SIG-M5 treated with dmso at 0.1 percent for 504 hours (cell line): ENCODE data around the gene TMEM165.
A peak's percentile ranks its signal among the peaks of the same experiment; 100 is the strongest.

Experiments
- DNase-seq: peaks from one replicate; lab custom pipeline; 2025; ENCODE audit not compliant: unreplicated experiment; lab: John Stamatoyannopoulos, UW

Gene TMEM165

DNA sequence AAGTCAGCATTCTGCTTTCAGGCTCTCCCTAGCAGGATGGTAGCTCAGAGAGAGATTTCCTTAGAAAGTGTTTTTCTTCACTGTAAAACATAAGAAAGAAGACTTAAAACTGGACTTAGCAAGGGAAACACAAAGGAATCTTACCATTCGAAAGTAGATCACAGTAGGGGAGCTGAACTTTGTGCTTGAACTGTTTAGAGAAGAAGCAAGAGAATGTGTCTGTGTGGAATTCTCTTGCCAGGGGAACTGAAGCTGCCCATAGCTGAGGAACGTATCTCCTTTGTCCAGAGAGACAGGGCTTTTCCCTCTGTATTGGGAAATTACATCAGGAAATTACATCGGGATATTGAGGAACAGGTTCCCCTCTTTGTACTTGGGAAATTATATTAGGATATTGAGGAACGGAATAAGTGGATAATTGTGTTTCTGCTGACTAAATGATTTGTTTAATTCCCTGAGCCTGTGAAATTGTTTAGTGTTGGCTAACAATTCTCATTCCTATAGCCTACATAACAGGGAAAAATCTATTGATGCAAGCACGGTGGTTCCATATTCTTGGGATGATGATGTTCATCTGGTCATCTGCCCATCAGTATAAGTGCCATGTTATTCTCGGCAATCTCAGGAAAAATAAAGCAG is 28.6 kb upstream of the TMEM165 start:
- DNase-seq, result no peak

DNA sequence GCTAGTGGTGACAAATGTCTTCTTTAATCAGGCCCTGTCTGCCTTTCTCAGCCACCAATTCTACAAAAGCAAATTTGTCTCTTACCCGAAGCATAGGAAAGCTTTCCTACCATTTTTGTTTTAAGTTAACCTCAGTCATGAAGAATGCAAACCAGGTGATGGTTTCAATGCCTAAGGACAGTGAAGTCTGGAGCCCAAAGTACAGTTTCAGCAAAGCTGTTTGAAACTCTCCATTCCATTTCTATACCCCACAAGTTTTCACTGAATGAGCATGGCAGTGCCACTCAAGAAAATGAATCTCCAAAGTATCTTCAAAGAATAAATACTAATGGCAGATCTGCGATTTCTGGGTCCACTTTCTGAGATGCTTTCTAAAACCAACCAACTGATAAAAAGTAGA is 25.8 kb upstream of the TMEM165 start:
- DNase-seq, result no peak

DNA sequence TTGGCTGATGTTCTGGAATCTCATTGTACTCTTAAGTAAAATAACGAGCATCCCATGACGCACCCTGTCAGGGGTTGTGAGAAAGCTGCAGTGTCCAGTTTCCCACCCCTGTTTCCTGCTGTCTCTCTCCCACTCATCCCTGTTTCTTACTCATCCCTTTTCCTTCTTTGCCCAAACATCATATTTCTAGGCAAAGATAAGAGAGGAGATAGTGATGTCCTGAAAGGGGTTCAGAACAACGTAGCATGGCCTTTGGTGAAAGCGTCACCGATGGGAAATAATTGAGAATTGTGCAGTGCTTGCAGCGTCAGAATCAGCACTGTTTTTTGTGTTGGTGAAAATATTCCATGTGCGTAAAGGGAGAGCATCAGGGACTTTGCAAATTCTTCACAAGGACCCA is 23.5 kb upstream of the TMEM165 start:
- DNase-seq, result no peak

DNA sequence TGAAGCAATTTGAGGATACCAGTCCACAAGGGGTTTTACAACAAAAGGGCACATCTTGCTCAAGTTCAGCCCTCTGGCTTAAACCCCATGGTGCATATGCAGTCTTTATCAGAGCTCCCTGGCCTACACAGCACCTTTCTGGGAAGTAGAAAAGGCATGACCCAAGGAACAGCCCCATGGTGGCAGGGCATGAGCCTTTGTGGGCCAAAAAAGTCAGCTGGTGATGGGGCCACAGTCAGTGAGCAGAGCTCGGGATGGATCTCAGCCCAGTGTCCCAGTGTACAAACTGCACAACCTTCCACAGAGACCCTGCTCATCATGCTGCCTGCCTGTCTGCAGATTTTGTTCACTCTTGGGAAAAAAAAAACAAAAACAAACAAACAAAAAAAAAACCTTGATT is 22.3 kb upstream of the TMEM165 start:
- no peak for DNase-seq

DNA sequence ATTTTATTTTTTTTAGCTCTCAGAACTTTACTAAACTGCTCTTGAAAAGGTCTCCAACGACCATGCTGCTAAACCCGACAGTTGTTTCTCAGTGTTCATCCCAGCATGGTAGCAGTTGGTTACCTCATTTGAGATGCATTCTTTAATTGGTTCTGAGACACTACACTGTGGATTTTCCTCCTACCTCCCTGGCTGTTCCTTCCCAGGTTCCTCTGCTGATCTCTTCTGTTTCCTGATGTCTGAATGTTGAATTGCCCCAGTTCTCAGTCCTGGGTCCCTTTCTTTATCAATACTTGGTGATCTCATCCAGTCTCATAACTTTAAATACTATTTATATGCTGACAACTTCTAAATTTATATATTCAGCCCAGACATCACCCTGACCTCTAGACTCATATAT is 19.1 kb upstream of the TMEM165 start:
- DNase-seq, result no peak

DNA sequence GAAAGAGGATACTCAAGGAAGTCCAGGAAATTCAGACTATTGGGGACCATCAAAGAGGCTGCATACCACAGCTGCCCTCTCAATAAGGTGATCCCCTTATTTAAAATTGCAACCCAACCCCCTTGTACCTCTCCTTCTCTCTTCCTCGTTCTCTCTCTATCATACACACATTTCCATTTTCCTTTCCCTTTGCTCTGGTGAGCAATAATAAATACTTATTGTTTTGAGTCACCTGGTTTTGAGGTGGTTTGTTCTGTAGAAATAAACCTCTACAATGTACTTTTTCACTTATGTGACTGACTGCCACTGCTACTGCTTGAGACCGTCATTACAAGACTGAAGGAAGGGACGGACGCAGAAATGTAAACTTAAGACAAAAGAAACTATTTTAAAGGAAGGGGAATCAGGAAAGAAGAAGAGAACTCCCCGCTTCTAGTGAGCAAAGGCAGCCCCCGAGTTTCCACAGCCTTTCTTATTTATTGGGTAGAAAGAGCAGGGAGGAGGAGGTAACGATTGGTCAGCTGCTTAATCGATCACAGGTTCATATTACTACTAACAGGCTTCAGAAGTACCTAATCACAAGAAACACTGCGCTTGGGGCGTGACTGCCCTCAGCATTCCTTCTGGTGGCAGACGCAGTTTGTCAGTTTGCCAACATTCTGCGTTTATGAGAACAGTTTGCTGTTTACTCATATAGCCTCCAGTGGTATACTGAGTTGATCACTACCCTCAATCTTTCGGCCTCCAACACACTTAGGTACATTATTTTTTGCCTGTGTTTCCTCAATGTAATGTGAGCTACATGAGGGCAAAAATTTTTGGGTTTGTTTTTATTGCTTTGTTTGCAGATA is 16.9 kb upstream of the TMEM165 start:
- DNase-seq, result no peak

DNA sequence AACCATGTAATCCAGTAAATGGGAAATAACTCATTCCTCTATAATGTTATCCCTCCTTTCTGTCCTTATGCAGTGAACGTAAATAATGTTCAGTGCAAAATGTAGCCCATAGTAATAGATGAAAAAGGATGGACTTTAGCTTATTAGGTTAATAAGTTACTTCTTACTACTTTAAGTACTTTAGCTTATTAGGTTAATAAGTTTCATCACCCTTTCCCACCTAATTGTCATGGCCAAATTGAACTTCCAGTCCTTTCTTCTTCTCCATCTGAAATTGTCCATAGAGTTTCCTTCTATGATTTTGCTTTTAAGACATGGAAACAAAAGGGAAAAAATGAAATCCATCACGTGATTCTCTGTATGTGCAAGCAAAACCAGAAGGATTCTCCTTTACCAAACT is 15.2 kb upstream of the TMEM165 start:
- DNase-seq, result no peak

DNA sequence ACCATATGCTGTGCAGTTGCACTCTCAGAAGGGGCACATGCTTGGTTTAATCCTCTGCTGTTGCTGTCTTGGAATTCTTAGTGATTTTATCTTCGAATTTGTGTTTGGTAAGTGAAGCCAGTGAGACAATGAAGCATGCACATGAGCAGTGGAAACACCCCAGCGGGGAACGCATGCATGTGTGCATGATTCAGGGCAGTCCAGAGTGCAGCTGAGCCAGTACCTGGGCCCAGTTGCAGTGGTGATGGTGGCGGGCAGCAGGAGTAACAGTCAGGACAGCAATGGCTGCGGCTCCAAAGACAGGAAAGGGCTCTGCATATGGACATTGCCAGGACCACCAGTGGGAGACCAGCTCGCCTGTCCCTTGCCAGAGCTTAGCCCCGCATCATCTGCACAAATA is 14.3 kb upstream of the TMEM165 start:
- no peak for DNase-seq

DNA sequence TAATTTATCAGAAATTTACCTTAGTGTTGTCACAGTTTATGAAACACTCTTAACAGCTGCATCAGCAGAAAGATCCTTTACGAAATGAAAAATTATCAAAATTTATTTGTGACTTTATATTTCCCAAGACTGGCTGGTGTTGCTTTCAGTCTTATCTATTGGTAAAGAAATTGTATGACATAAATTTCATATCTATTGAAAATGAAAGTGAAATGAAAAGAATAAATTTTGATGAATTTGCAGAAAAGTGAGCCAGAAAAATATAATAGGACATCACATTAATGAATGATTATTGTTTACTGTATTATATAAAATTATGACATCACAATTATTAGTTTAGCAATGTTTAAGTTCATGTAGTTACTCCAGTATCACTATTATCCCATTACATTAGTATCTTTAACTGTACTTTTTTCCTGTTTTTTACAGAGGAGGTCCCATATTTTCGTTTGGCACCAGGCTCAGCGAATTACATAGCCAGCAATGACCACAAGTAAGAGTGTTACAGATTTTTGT is 13.2 kb upstream of the TMEM165 start:
- no peak for DNase-seq

DNA sequence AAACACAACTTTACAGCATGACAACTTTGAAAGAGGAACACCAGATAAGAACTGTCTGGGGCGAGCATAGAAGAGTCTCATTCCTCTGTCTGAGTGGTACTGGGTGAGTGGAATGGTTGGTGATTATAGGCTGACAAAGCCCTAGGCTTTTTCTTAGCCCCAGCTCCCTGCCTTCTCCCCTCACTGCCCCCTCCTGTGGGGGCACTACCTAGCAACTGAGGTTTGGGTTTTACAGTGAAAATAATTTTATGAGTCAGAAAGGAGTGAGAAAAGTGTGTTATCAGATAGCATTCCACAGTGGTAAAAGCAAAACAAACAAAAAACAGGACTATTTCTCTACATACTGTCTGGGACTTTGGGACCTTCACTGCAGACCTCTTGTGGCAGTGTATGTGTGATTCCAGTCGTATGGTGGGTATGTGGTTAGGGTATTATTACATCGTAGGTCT is 10.5 kb upstream of the TMEM165 start:
- DNase-seq, result no peak

DNA sequence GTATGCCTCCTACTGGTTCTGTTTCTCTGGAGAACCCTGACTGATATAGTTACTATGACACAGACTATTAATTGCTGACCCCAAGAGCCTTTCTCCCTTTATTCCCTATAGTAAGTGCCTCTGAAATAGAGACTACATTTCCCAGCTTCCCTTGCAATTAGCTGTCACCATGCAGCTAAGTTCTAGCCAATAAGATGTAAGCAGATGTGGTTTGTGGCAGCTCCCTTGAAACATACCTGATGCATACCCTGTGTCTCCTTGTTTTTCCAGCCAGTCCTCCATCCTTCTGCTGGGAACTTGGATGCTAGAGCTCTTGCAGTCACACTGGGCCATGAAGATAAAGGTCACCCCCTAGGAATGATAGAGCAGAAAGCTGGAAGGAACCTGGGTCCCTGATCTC is 9.7 kb upstream of the TMEM165 start:
- DNase-seq, result peak; percentile 21

DNA sequence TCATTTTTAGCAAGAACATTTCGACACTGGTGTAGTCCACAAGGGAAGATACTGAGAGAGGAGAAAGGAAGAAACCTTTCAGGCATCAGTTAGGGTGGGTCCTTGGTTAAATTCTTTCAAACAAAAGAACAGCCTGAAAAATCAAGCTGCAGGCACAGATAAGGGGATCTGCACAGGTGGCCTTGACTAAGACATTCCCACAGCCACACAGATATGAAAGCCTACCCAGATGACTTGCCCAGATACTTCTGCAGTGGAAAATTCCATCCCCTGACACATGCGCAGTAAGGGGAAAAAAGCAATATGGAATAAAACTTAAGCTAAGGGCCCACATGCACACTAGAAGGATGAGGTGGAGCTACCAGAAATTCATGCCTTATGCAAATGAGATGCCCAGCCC is 8.9 kb upstream of the TMEM165 start:
- no peak for DNase-seq

DNA sequence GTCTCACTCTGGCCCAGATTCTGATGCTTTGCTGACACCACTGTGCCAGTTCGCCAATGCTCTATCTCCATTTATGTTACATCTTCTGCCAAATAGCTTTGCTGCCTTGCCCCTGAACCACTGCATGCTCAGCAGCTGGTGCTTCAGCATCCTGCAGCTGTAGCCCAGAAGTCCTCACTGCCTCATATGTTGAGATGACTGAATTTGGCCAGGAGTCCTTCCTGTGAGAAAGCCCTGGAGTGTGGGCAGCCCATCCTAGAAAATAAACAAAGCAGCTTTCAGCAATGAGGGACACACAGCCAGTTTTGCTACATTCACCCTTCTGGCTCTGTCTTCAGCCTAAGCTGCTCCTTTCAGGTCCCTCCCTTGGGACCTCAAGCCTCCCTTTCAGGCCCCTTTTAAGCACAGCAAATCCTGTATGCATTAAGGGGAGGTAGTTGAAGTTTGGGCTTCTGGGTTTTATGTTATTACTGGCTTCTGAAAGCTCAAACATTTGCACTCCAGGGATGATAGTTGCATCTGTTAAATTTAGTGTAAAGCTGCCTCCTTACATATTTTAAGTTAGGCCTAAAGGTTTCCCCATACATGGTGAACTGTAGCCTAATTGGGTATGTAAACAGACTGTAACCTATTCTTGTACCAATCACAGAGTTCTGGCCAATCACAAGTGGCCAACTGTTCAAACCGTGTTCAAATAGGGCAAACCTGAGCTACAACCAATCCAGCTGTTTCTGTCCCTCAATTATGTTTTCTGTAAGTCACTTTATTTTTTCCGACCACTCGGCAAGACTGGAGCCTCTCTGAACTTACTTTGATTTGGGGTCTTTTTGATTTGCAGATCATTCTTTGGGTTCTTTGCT is 2.1 kb upstream of the TMEM165 start:
- DNase-seq, result no peak

DNA sequence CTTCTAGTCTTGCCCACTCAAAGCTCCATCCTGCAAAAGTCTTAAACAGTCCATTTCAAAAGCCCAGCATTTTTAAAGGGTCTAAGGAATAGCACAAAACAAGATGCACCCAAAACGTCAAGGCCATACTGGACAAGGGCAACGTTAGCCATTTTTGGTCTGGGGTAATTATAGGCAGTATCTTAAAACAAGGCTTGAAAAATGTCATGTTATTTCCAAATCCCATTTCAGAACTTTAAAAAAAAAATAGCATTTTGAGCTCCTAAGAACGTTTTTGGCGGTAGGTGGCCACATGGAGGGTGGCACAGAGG is 584 bp upstream of the TMEM165 start:
- no peak for DNase-seq

DNA sequence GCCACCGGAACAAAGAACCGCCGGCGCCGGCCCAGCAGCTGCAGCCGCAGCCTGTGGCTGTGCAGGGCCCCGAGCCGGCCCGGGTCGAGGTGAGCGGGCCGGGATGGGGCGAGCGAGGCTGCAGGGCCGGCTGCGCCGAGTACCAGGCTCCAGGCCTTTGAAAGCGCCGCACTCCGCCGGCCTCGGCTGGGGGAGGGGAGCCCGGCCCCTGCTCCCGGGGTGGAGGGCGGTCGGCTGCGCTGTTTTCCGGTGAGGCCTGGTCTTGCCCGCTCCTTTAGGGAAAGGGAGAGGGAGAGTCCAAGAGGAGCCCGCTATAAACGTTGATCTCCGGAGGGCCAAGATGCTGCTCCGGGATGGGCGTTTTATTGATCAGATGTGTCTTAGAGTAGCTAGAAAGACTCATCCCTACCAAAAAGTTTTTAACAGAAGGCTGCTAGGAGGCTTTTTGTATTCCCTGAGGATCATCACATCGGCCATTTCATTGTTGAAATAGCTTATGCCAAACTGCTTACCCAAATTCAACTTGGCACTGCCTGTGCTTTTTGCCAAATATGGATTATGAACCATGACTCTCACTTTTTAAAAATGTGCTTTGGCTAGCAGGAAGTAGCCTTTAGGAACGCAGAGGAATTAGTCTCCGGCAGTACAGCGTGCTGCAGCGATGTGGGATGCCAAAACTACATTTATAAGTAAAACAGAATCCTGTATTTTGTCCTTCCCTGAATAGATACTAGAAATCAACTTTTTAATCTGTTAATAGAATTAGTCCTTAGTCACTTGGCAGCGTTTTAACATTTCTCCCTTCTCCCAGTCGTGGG is 760 bp downstream of the TMEM165 start:
- peak; percentile 27 for DNase-seq

DNA sequence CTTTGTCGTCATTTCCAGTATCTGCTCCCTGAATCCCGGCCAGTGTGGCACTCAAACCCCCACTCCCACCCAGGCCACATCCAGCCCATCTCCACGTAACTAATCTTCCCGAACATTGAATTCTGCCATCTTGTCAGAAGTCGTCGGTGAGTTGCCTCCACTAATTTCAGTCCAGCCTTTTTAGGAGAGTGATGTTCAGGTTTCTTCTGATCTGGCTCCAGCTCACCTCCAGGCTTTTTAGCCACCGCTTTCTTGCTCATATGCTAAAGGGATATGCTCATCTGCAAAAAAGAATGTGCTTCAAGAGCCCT is 1.3 kb downstream of the TMEM165 start:
- no peak for DNase-seq

DNA sequence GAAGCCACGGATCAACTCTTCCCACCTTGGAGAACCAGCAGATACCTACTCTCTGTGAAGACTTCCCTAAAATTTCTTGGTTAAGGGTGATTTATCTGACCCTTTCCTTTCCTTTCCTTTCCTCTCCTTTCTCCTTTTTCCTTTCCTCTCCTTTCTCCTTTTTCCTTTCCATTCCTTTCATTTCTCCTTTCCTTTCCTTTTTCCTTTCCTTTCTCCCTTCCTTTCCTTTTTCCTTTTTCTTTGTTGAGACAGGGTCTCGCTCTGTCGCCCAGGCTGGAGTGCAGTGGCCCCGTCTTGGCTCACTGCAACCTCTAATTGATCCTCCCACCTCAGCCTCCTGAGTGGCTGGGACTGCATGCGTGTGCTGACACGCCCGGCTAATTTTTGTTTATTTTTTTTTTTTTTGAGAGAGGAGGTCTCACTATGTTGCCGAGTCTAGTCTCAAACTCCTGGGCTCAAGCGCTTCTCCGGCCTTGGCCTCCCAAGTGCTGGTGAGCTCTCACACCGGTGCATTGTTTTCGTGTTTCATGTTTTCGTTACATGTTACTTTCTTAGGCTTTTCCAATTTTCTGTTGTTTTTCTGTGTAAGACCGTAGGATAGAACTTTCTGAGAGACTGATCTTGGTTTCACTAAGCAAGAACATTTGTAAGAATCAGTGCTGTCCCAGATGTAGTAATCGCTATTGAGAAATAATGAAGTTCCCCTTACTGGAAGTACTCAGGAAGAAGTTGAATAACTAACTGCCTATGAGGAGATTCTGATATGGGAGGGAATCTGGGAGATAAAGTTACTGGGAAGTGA is 2.0 kb downstream of the TMEM165 start:
- peak; percentile 66 for DNase-seq

DNA sequence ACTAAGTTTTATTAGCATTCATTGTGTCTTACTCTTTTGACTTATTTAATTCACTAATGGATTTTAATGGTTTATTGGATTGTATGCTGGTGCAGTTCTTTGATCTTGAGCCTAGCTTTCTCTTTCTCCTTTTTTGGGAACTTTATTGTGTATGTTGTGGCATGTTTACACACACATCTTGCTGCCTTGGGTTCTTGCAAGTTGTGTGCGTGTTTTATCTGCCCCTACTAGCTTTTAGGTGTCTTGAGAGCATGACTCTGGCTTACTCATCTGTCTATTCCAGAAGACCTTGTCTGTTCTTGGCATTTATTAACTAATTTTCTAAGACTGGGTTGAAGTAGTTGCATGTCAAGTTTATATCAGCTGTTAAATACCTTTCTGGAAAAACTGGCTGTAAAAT is 2.7 kb downstream of the TMEM165 start:
- peak; percentile 16 for DNase-seq

DNA sequence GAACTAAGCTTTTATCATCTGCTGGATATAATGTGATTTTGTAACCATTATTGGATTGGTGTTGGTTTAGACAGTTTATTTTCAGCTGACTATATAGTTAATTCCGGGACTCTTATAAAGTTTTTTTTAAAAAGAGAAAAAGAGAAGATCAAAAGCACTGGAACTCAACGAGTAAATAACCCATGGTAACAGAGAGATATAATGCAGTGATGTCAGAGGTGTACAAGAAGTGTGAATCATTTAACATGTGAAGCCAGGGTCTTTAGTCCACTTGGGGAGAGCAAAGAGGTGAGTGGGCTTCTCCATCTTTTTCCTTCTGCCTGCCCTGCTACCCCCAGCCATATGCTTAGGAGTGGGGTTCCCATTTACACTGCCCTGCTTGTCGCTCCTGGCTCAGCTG is 3.2 kb downstream of the TMEM165 start:
- no peak for DNase-seq

DNA sequence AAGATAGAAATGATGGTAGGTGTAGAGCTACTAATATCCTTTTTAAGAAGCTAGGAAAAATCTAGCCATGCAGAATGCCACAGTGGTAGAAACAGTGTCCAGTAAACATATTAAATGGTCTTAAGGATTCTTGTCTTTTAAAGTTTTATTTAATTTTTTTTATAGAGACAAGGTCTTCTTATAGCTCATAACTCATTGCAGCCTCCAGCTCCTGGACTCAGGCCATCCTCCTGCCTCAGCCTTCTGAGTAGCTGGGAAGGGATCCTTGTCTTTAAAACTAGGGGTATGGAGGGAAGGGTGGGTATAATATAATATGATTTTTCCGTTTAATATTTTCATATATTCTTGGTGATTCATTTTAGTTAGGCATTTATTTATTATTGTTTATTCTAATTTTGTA is 3.8 kb downstream of the TMEM165 start:
- no peak for DNase-seq
